Astrocyte (in vitro differentiated cells and primary cell): ENCODE measurements around the gene SMOC2.

Experiments
- EZH2 ChIP-seq: IDR thresholded peaks from 2 replicates; pipeline ENCODE4 v1.6.1; 2012; ENCODE audit warnings: mild to moderate bottlenecking, low read length, inconsistent platforms; ENCODE audit not compliant: insufficient read depth
- TF ChIP-seq, protein P1 (sequence below): IDR thresholded peaks from 2 replicates; pipeline ENCODE4 v1.5.1; 2011; ENCODE audit warnings: low read depth, mild to moderate bottlenecking, inconsistent platforms, low read length, moderate library complexity; ENCODE audit not compliant: insufficient read depth

DNA sequence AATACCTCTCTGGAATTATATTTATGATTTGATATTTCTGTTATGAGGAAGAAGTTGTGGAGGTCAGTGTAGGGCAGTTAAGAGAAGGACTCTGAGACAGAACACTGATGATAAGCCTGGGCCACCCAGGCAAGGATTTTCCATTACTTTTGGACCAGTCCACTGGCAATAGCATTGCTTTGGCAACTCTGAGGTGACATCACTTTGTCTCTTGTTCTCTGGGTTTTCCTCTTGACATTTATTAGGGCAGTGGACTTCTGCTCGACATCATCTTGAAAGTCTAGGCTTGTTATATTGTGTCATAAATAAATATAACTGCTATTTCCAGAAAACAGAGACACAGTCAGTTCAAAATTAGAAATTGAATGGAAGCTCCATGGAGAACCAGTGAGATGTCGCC, 268.0 kb downstream of the SMOC2 start:
- TF ChIP-seq, protein P1, sequence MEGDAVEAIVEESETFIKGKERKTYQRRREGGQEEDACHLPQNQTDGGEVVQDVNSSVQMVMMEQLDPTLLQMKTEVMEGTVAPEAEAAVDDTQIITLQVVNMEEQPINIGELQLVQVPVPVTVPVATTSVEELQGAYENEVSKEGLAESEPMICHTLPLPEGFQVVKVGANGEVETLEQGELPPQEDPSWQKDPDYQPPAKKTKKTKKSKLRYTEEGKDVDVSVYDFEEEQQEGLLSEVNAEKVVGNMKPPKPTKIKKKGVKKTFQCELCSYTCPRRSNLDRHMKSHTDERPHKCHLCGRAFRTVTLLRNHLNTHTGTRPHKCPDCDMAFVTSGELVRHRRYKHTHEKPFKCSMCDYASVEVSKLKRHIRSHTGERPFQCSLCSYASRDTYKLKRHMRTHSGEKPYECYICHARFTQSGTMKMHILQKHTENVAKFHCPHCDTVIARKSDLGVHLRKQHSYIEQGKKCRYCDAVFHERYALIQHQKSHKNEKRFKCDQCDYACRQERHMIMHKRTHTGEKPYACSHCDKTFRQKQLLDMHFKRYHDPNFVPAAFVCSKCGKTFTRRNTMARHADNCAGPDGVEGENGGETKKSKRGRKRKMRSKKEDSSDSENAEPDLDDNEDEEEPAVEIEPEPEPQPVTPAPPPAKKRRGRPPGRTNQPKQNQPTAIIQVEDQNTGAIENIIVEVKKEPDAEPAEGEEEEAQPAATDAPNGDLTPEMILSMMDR, result no peak
- TF ChIP-seq EZH2, result no peak
